ENCODE results near the gene SYNPR. TPM values are rescaled to one million over a fixed set of nuclear protein-coding genes. Genes with fewer than 3 reads are reported as not detected.

SYNPR gene
- polyA plus RNA-seq, 1 experiment = not detected

DNA sequence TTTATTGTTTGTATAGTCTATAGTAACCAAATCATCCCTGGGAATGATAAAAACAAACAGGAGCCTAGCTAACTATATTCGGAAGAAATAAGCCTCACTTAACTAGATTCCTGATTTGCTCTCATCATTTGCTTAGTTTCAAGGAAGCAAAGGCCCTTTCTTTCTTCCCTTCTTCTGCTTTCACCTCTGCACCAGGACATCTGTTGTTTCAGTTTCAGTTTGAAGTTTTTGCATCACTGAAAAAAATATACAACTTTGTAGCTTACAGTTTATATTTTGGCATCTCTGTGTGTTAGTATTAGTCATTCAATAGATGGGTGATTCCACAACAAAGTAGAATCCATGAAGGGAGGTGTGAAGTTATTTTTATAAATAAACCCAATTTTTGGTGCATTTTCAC is 260.8 kb downstream of the SYNPR start:
- TF ChIP-seq, protein P1, sequence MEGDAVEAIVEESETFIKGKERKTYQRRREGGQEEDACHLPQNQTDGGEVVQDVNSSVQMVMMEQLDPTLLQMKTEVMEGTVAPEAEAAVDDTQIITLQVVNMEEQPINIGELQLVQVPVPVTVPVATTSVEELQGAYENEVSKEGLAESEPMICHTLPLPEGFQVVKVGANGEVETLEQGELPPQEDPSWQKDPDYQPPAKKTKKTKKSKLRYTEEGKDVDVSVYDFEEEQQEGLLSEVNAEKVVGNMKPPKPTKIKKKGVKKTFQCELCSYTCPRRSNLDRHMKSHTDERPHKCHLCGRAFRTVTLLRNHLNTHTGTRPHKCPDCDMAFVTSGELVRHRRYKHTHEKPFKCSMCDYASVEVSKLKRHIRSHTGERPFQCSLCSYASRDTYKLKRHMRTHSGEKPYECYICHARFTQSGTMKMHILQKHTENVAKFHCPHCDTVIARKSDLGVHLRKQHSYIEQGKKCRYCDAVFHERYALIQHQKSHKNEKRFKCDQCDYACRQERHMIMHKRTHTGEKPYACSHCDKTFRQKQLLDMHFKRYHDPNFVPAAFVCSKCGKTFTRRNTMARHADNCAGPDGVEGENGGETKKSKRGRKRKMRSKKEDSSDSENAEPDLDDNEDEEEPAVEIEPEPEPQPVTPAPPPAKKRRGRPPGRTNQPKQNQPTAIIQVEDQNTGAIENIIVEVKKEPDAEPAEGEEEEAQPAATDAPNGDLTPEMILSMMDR (IDR thresholded peaks at IDR 0.05; ENCODE audit: insufficient read depth, low read depth, low read length) = no peak
- POLR2A ChIA-PET = interaction anchor here (0.6 kb wide), 1 partner anchor 31 kb away, joined by 3 read pairs; no protein-coding TSS in a partner anchor
- CTCF ChIA-PET = no interaction called here
- H3K4me3 ChIP-seq (ENCODE audit: low read depth, low read length) = no peak overlapping the region
- no peak for DNase-seq (ENCODE audit: low read depth)
- H3K27me3 ChIP-seq (ENCODE audit: control insufficient read depth, insufficient read depth, low read length) = no peaks in the 10 kb centered on the region
- H3K36me3 ChIP-seq (ENCODE audit: control insufficient read depth, insufficient read depth, low read length) = no peaks in the 10 kb centered on the region

DNA sequence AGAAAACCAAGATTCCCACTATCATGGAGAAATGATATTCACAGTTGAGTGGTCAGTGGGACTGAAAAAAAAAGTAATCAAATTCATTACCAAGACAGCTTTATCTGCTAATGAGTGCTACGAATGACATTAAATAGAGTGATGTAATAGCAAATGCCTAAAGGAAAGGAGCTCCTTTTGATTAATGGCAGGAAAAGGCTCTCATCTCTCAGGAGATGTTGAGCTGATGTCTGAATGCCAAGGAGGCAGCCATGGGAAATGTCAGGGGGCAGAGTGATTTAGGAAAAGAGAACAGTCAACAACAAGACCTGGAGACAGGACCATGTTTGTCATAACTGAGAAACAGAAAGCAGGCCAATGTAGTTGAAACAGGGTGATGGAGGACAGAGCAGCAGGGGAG is 277.7 kb downstream of the SYNPR start:
- no peak overlapping the region for H3K4me3 ChIP-seq (ENCODE audit: low read depth, low read length)
- no peak for DNase-seq (ENCODE audit: low read depth)
- ChIA-PET CTCF (interaction anchor here (1.1 kb wide), 1 partner anchor 18 kb away, joined by 4 read pairs; no protein-coding TSS in a partner anchor), POLR2A (no interaction called here)
- no peaks in the 10 kb centered on the region for H3K27me3 ChIP-seq (ENCODE audit: control insufficient read depth, insufficient read depth, low read length)
- TF ChIP-seq, protein P1 (IDR thresholded peaks at IDR 0.05; ENCODE audit: insufficient read depth, low read depth, low read length) = no peak
- no peaks in the 10 kb centered on the region for H3K36me3 ChIP-seq (ENCODE audit: control insufficient read depth, insufficient read depth, low read length)

DNA sequence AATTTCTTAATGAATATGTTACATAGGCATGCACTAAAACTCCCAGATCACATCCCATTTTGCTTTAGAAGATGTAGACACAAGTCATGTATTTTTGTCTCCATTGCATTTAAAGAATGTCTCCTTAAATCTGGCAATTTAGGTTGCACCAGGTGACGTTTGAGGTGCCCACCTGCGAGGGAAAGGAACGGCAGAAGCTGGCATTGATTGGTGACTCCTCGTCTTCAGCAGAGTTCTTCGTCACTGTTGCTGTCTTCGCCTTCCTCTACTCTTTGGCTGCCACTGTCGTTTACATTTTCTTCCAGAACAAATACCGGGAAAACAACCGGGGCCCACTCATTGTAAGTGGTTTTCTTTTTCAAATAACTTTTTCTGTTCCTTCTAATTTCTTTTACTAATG is 278.3 kb downstream of the SYNPR start:
- ChIA-PET CTCF (interaction anchor here (1.1 kb wide), 1 partner anchor 17 kb away, joined by 4 read pairs; no protein-coding TSS in a partner anchor), POLR2A (no interaction called here)
- Histone ChIP-seq H3K4me3 (ENCODE audit: low read depth, low read length) (no peak overlapping the region), H3K27me3 (ENCODE audit: control insufficient read depth, insufficient read depth, low read length) (no peaks in the 10 kb centered on the region), H3K36me3 (ENCODE audit: control insufficient read depth, insufficient read depth, low read length) (no peaks in the 10 kb centered on the region)
- DNase-seq (ENCODE audit: low read depth) = no peak
- TF ChIP-seq, protein P1 (IDR thresholded peaks at IDR 0.05; ENCODE audit: insufficient read depth, low read depth, low read length) = no peak

DNA sequence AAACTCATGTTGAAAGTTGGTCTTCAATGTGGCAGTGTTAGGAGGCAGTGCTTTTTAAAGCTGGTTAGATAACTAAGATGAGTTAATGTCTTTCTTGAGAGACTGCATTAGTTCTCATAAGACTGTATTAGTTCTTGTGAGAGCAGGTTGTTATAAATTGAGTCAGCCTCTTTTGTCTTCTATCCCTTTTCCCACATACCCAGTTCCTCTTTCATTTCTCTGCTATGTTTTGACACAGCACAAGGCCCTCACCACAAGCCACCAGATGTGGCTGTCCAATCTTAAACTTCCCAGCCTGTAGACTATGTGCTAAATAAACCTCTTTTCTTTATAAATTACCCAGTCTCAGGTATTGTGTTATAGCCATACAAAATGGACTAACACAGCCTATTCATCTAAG is 279.8 kb downstream of the SYNPR start:
- ChIA-PET CTCF (no interaction called here), POLR2A (no interaction called here)
- Histone ChIP-seq H3K27me3 (ENCODE audit: control insufficient read depth, insufficient read depth, low read length) (no peaks in the 10 kb centered on the region), H3K4me3 (ENCODE audit: low read depth, low read length) (no peak overlapping the region), H3K36me3 (ENCODE audit: control insufficient read depth, insufficient read depth, low read length) (no peaks in the 10 kb centered on the region)
- TF ChIP-seq, protein P1 (IDR thresholded peaks at IDR 0.05; ENCODE audit: insufficient read depth, low read depth, low read length) = no peak
- DNase-seq (ENCODE audit: low read depth) = no peak

DNA sequence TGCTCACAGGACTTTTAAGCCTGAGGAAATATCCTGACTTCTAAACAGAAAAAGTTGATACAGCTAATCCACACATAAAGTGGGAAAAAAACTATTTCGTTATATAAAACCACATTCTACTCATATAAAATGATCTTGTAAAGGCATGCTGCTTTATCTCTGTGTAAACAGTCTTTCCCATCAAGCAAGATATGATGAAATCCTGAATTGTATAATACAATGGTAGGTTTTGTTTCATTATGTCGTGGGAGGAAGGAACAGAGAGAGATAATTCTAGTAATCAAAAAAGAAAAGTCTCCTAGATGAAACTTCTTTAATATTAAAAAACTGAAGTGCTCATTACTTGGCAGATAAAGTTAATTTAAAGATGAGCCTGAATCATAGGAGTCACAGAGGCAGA is 281.8 kb downstream of the SYNPR start:
- Histone ChIP-seq H3K4me3 (ENCODE audit: low read depth, low read length) (no peak overlapping the region), H3K27me3 (ENCODE audit: control insufficient read depth, insufficient read depth, low read length) (no peaks in the 10 kb centered on the region), H3K36me3 (ENCODE audit: control insufficient read depth, insufficient read depth, low read length) (no peaks in the 10 kb centered on the region)
- ChIA-PET CTCF (no interaction called here), POLR2A (no interaction called here)
- DNase-seq (ENCODE audit: low read depth) = no peak
- TF ChIP-seq, protein P1 (IDR thresholded peaks at IDR 0.05; ENCODE audit: insufficient read depth, low read depth, low read length) = no peak
